K562 (cell line): ENCODE results near the gene ORMDL2.

Source experiments
- BRD4 ChIP-seq: fragments of 200-600 bp; sonication (generic); IDR thresholded peaks from 2 replicates; pipeline ENCODE4 v1.6.1; 2017; ENCODE audit warnings: inconsistent platforms
- CBFA2T2 ChIP-seq: fragments of 450-650 bp; conservative IDR thresholded peaks from 2 replicates; pipeline ENCODE4 v1.6.1; 2017; ENCODE audit warnings: mild to moderate bottlenecking
- CTCF ChIP-seq, 3 experiments: IDR thresholded peaks in 2 of 3; conservative IDR thresholded peaks in 1 of 3; 2 replicates each; pipeline ENCODE4 v1.5.1; 2011 to 2012; ENCODE audit warnings: low read length in 3 of 3, mild to moderate bottlenecking in 3 of 3, control low read depth in 2 of 3, improper control_type of control experiment in 1 of 3, inconsistent platforms in 1 of 3, low read depth in 1 of 3, mixed read lengths in 1 of 3, moderate library complexity in 1 of 3; ENCODE audit not compliant: insufficient read depth in 2 of 3
- E2F6 ChIP-seq, 2 experiments: IDR thresholded peaks; 2 replicates each; pipeline ENCODE4 v1.6.1; 2011; ENCODE audit warnings: borderline replicate concordance in 1 of 2, control low read depth in 1 of 2, low read depth in 1 of 2, low read length in 1 of 2, mild to moderate bottlenecking in 1 of 2, mixed read lengths in 1 of 2, moderate library complexity in 1 of 2; ENCODE audit not compliant: insufficient read depth in 1 of 2, insufficient read length in 1 of 2, poor library complexity in 1 of 2, severe bottlenecking in 1 of 2; ENCODE audit errors: extremely low read depth in 1 of 2
- MAZ ChIP-seq, 2 experiments: fragments of 450-650 bp in 1 of 2; sonication (generic) in 1 of 2; formaldehyde crosslinking; IDR thresholded peaks in 1 of 2; conservative IDR thresholded peaks in 1 of 2; 2 replicates each; pipeline versions ENCODE4 v1.4.0 to v1.5.0; 2020; ENCODE audit warnings: mild to moderate bottlenecking in 1 of 2, missing genetic modification reagents in 1 of 2
- NFATC3 ChIP-seq: fragments of 450-650 bp; IDR thresholded peaks from 2 replicates; pipeline ENCODE4 v1.6.1; 2017; ENCODE audit warnings: mild to moderate bottlenecking
- PCBP2 ChIP-seq: fragments of 200-400 bp; formaldehyde crosslinking; IDR thresholded peaks from 2 replicates; pipeline ENCODE4 v1.6.1; 2018; ENCODE audit warnings: low read length, low read depth, mild to moderate bottlenecking, moderate library complexity; ENCODE audit not compliant: poor library complexity, severe bottlenecking
- POU5F1 ChIP-seq: fragments of 150-350 bp; IDR thresholded peaks from 2 replicates; pipeline ENCODE4 v1.6.1; 2014; ENCODE audit warnings: borderline replicate concordance, low read length, low read depth, mild to moderate bottlenecking; ENCODE audit not compliant: partially characterized antibody
- RAD51 ChIP-seq: fragments of 450-650 bp; IDR thresholded peaks from 2 replicates; pipeline ENCODE4 v1.7.1; 2016; ENCODE audit warnings: low read depth, mild to moderate bottlenecking, borderline replicate concordance
- RNF2 ChIP-seq: sonication (generic); IDR thresholded peaks from 2 replicates; pipeline ENCODE4 v1.6.1; 2016
- USF2 ChIP-seq: sonication (generic); formaldehyde crosslinking; IDR thresholded peaks from 2 replicates; pipeline ENCODE4 v1.5.0; 2020; ENCODE audit warnings: missing genetic modification reagents
- ZFP1 ChIP-seq: fragments of 450-650 bp; formaldehyde crosslinking; IDR thresholded peaks from 2 replicates; pipeline ENCODE4 v1.4.0; 2020; ENCODE audit warnings: mild to moderate bottlenecking, mixed read lengths

GRCh38 chr12:55806982-55807381 lies 10.9 kb upstream of the ORMDL2 start:
- TF ChIP-seq MAZ (CRISPR knock-in tag; conservative IDR thresholded peaks at IDR 0.05 in 1 of 2, IDR thresholded peaks at IDR 0.05 in 1 of 2) = no peak
- no peak for TF ChIP-seq USF2
- TF ChIP-seq NFATC3 = no peak
- no peak for TF ChIP-seq BRD4
- TF ChIP-seq CTCF (IDR thresholded peaks at IDR 0.05 in 2 of 3, conservative IDR thresholded peaks at IDR 0.05 in 1 of 3; ENCODE audit: insufficient read depth in 2 of 3, low read depth in 1 of 3, low read length in 3 of 3) = no peak
- no peak for TF ChIP-seq POU5F1
- no peak for TF ChIP-seq E2F6 (IDR thresholded peaks at IDR 0.05; ENCODE audit: borderline replicate concordance in 1 of 2, extremely low read depth in 1 of 2, insufficient read depth in 1 of 2, insufficient read length in 1 of 2, low read depth in 1 of 2, low read length in 1 of 2, poor library complexity in 1 of 2, severe bottlenecking in 1 of 2)
- no peak for TF ChIP-seq RAD51
- no peak for TF ChIP-seq CBFA2T2
- TF ChIP-seq RNF2 = no peak
- no peak for TF ChIP-seq ZFP1 (CRISPR knock-in tag)
- TF ChIP-seq PCBP2 = no peak
